HepG2 (cell line): ENCODE data around the gene ASIC2. TPM values are rescaled to one million over a fixed set of nuclear protein-coding genes. Genes with fewer than 3 reads are reported as not detected.

Source experiments
- ATAC-seq: fragments of 200-7000 bp; cut with Tn5 transposase; 3 replicates; pipeline ENCODE4 v1.9.1; 2020; ENCODE audit warnings: mild to moderate bottlenecking, moderate library complexity
- BruUV-seq: library from RNA; stranded (reverse); fragments of 400-500 nt; replicated peaks from 2 replicates; lab custom pipeline; 2021; lab: Mats Ljungman, UMichigan
- CTCF ChIA-PET: fragments of 300-600 bp; formaldehyde crosslinking; extraction: SDS; loops from one replicate; lab custom pipeline; 2021; ENCODE audit warnings: low total read pairs, inconsistent platforms, low intra/inter-chr PET ratio; lab: Yijun Ruan, JAX
- POLR2A ChIA-PET: fragments of 350-600 bp; sonication (Branson Sonifier 250); formaldehyde crosslinking; loops from one replicate; lab custom pipeline; 2020; ENCODE audit warnings: antibody characterized with exemption, inconsistent platforms; lab: Yijun Ruan, JAX
- DNase-seq: peaks from one replicate; pipeline ENCODE4 v3.0.0-alpha.2; 2015; ENCODE audit warnings: low spot score
- FAIRE-seq: peaks from 3 replicates; lab custom pipeline; 2011; peaks lifted over from hg19 to GRCh38; lab: Jason Lieb, UNC
- H2AFZ ChIP-seq: one replicate; pipeline ENCODE4 v1.6.1; 2011; ENCODE audit warnings: low read length, inconsistent platforms
- H3K27ac ChIP-seq: fragments of 300-600 bp; 3 replicates; pipeline ENCODE4 v1.8.0; 2011; ENCODE audit warnings: mixed run types, mild to moderate bottlenecking, mixed read lengths, low read length, inconsistent platforms; ENCODE audit not compliant: insufficient read depth; ENCODE audit errors: extremely low read length
- H3K27me3 ChIP-seq, 2 experiments: fragments of 200-600 bp in 1 of 2; 2 replicates in 1 of 2; 3 replicates in 1 of 2; pipeline versions ENCODE4 v1.6.0 to v1.8.0; 2011; ENCODE audit warnings: low read length in 2 of 2, mild to moderate bottlenecking in 2 of 2, moderate library complexity in 2 of 2, inconsistent platforms in 1 of 2; ENCODE audit not compliant: insufficient read depth in 2 of 2, control insufficient read depth in 1 of 2
- H3K36me3 ChIP-seq, 2 experiments: fragments of 200-600 bp in 1 of 2; replicated peaks in 1 of 2; 2 replicates in 1 of 2; 3 replicates in 1 of 2; pipeline versions ENCODE4 v1.5.1 to v1.8.0; 2011; ENCODE audit warnings: low read length in 2 of 2, inconsistent platforms in 1 of 2; ENCODE audit not compliant: insufficient read depth in 2 of 2, control insufficient read depth in 1 of 2
- H3K4me1 ChIP-seq: 2 replicates; pipeline ENCODE4 v1.5.1; 2012; ENCODE audit warnings: low read length, inconsistent platforms; ENCODE audit not compliant: insufficient read depth
- H3K4me2 ChIP-seq: 2 replicates; pipeline ENCODE4 v1.6.0; 2011; ENCODE audit warnings: low read depth, low read length, inconsistent platforms
- H3K4me3 ChIP-seq, 3 experiments: fragments of 200-600 bp in 1 of 3; sonication (generic), shearing (Covaris generic) in 1 of 3; replicated peaks in 1 of 3; 2 replicates each; pipeline ENCODE4 v1.5.1; 2011 to 2016; ENCODE audit warnings: low read length in 3 of 3, inconsistent platforms in 2 of 3, low read depth in 2 of 3, mild to moderate bottlenecking in 2 of 3, control low read depth in 1 of 3, mixed read lengths in 1 of 3; ENCODE audit not compliant: insufficient read depth in 1 of 3
- H3K79me2 ChIP-seq: one replicate; pipeline ENCODE4 v1.6.1; 2011; ENCODE audit warnings: low read length, inconsistent platforms; ENCODE audit not compliant: insufficient read depth
- H3K9ac ChIP-seq: 2 replicates; pipeline ENCODE4 v1.6.0; 2011; ENCODE audit warnings: mild to moderate bottlenecking, low read depth, low read length, inconsistent platforms; ENCODE audit not compliant: insufficient read depth
- H3K9me3 ChIP-seq: 2 replicates; pipeline ENCODE4 v1.5.1; 2012; ENCODE audit warnings: mild to moderate bottlenecking, low read length
- H4K20me1 ChIP-seq: 2 replicates; pipeline ENCODE4 v1.6.0; 2011; ENCODE audit warnings: inconsistent platforms, mild to moderate bottlenecking, low read length, moderate library complexity; ENCODE audit not compliant: insufficient read depth
- ASH2L ChIP-seq: fragments of 300-600, 200-600 bp; sonication (generic); IDR thresholded peaks from 2 replicates; pipeline ENCODE4 v1.7.0; 2017; ENCODE audit warnings: low read depth, mild to moderate bottlenecking, moderate library complexity, mixed read lengths, low read length; ENCODE audit not compliant: insufficient read length
- FOXJ3 ChIP-seq: sonication (generic); formaldehyde crosslinking; IDR thresholded peaks from 2 replicates; pipeline ENCODE4 v1.4.0; 2020; ENCODE audit warnings: missing genetic modification reagents, mild to moderate bottlenecking, borderline replicate concordance
- KDM1A ChIP-seq: IDR thresholded peaks from 2 replicates; pipeline ENCODE4 v1.6.1; 2016; ENCODE audit warnings: missing compliant biosample characterization
- KDM5A ChIP-seq: fragments of 200-600 bp; sonication (generic); IDR thresholded peaks from 2 replicates; pipeline ENCODE4 v1.7.0; 2018; ENCODE audit warnings: antibody characterized with exemption, mild to moderate bottlenecking, low read length, borderline replicate concordance
- NR2F6 ChIP-seq, 2 experiments: IDR thresholded peaks; 2 replicates each; pipeline ENCODE4 v1.6.1; 2016; ENCODE audit warnings: antibody characterized with exemption in 1 of 2, mild to moderate bottlenecking in 1 of 2
- PHF21A ChIP-seq: sonication (generic); formaldehyde crosslinking; IDR thresholded peaks from 2 replicates; pipeline ENCODE4 v1.5.0; 2020; ENCODE audit warnings: mild to moderate bottlenecking, missing genetic modification reagents
- RARG ChIP-seq: sonication (generic); formaldehyde crosslinking; IDR thresholded peaks from 2 replicates; pipeline ENCODE4 v1.4.0; 2020; ENCODE audit warnings: low read depth, mild to moderate bottlenecking, missing genetic modification reagents
- RBAK ChIP-seq: sonication (generic); formaldehyde crosslinking; IDR thresholded peaks from 2 replicates; pipeline ENCODE4 v1.5.1; 2020; ENCODE audit warnings: mild to moderate bottlenecking, missing genetic modification reagents
- SP4 ChIP-seq: sonication (generic); formaldehyde crosslinking; IDR thresholded peaks from 2 replicates; pipeline ENCODE4 v1.8.1; 2023; ENCODE audit warnings: mild to moderate bottlenecking, missing genetic modification reagents
- TCF7 ChIP-seq: sonication (generic); IDR thresholded peaks from 2 replicates; pipeline ENCODE4 v1.6.1; 2016; ENCODE audit warnings: antibody characterized with exemption, low read depth
- YEATS2 ChIP-seq: sonication (generic); formaldehyde crosslinking; IDR thresholded peaks from 2 replicates; pipeline ENCODE4 v1.4.0; 2020; ENCODE audit warnings: missing genetic modification reagents, borderline replicate concordance
- ZBTB3 ChIP-seq: sonication (generic); formaldehyde crosslinking; IDR thresholded peaks from 2 replicates; pipeline ENCODE4 v1.4.0; 2020; ENCODE audit warnings: low read depth, mild to moderate bottlenecking, moderate library complexity, missing genetic modification reagents, borderline replicate concordance
- ZFP36 ChIP-seq: fragments of 150-350 bp; IDR thresholded peaks from 2 replicates; pipeline ENCODE4 v1.6.1; 2018; ENCODE audit warnings: borderline replicate concordance, low read length, low read depth; ENCODE audit not compliant: partially characterized antibody
- ZNF296 ChIP-seq: sonication (generic); formaldehyde crosslinking; conservative IDR thresholded peaks from 2 replicates; pipeline ENCODE4 v1.5.0; 2020; ENCODE audit warnings: mild to moderate bottlenecking, missing genetic modification reagents
- ZNF44 ChIP-seq: sonication (generic); formaldehyde crosslinking; IDR thresholded peaks from 2 replicates; pipeline ENCODE4 v1.5.1; 2020; ENCODE audit warnings: mild to moderate bottlenecking, missing genetic modification reagents
- ZNF441 ChIP-seq: sonication (generic); formaldehyde crosslinking; IDR thresholded peaks from 2 replicates; pipeline ENCODE4 v1.7.0; 2021; ENCODE audit warnings: missing genetic modification reagents, borderline replicate concordance
- ZNF564 ChIP-seq: sonication (generic); formaldehyde crosslinking; IDR thresholded peaks from 2 replicates; pipeline ENCODE4 v1.8.1; 2023; ENCODE audit warnings: mild to moderate bottlenecking, missing genetic modification reagents
- ZNF772 ChIP-seq: sonication (generic); formaldehyde crosslinking; IDR thresholded peaks from 2 replicates; pipeline ENCODE4 v1.5.0; 2020; ENCODE audit warnings: mild to moderate bottlenecking, missing genetic modification reagents
- ZNF891 ChIP-seq: sonication (generic); formaldehyde crosslinking; IDR thresholded peaks from 2 replicates; pipeline ENCODE4 v1.5.0; 2020; ENCODE audit warnings: mild to moderate bottlenecking, missing genetic modification reagents
- WGBS: methylation state at CpG from one replicate; pipeline ENCODE4 v1.1.6; 2017; ENCODE audit warnings: low lambda C conversion rate; 5-methylcytosine and 5-hydroxymethylcytosine counted together
- in situ Hi-C: cut with HindIII; loops from 2 replicates; pipeline ENCODE4 v1.10.0; 2017; ENCODE audit warnings: low pct_unique_long_range_greater_than_20kb; ENCODE audit not compliant: extremely low pct_ligation_motif_present
- intact Hi-C: fragments of 100-400 bp; cut with micrococcal nuclease; formaldehyde crosslinking; loops from one replicate; pipeline ENCODE4 v1.10.0; 2022; ENCODE audit not compliant: unreplicated experiment
- polyA plus RNA-seq, 8 experiments: library from polyadenylated mRNA; depleted of rRNA in 3 of 8; stranded (reverse) in 7 of 8; unstranded in 1 of 8; fragments of >200 nt; fragmentation: Illumina TruSeq in 4 of 8; extraction: Trizol in 4 of 8; gene quantifications; 2 replicates each; pipeline versions ENCODE4 v1.2.1 to v1.2.3, GENCODE V29; 2011 to 2016; ENCODE audit warnings: low read depth in 4 of 8, missing spikeins in 1 of 8, mixed read lengths in 1 of 8; ENCODE audit not compliant: insufficient read depth in 1 of 8
- total RNA-seq, 5 experiments: library from RNA; depleted of rRNA; stranded (reverse); fragments of >200 nt; fragmentation: Illumina TruSeq; extraction: Trizol; gene quantifications; 2 replicates each; pipeline ENCODE4 v1.2.3, GENCODE V29; 2016; ENCODE audit warnings: low read depth in 1 of 5
- TF ChIP-seq, protein P1 (sequence below): sonication (generic); formaldehyde crosslinking; IDR thresholded peaks from 2 replicates; pipeline ENCODE4 v1.5.0; 2020; ENCODE audit warnings: missing genetic modification reagents

Gene ASIC2
- total and polyA plus RNA-seq, 2 of the 13 experiments (the other 11 are each of a cell fraction or from before 2014, with no cell fraction given): not detected

DNA sequence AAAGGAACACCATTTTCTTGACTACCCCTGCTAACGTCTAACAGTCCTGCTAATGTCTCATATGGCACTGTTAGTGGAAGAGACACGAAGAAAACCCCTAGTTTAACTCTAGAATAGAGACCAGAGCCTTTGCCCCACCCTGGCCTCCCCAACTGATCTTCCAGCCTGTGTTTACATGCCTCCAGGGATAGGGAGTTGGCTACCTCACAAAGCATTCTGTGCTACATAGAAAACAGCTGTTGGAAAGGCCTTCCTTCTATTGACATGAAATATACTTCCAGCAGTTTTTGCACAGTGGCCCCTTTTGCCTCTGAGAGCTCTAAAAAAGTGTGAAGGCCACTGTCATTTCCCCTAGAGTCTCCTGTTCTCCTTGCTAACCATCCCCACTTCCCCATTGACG lies 73.1 kb downstream of the ASIC2 start:
- Histone ChIP-seq H3K9me3 (no peaks in the 10 kb centered on the region), H2AFZ (no peak overlapping the region), H3K27ac (no peak overlapping the region), H3K4me1 (no peaks in the 10 kb centered on the region), H3K27me3 (peaks cover 1 to 6% of the 10 kb centered on the region in 2 experiments; a peak in 2 of 5 replicates), H4K20me1 (no peaks in the 10 kb centered on the region), H3K9ac (no peak overlapping the region), H3K4me2 (no peak overlapping the region), H3K36me3 (no peaks in the 10 kb centered on the region), H3K79me2 (no peaks in the 10 kb centered on the region), H3K4me3 (no peak overlapping the region)
- CTCF ChIA-PET: no interaction called here
- POLR2A ChIA-PET: no interaction called here
- in situ Hi-C loops: no loop called here
- intact Hi-C loops: no loop called here
- BruUV-seq: no TSS peak
- TF ChIP-seq ZNF891 (no peak), YEATS2 (CRISPR knock-in tag) (no peak), KDM5A (no peak), ZNF772 (CRISPR knock-in tag) (no peak), RARG (CRISPR knock-in tag) (no peak), PHF21A (CRISPR knock-in tag) (no peak), NR2F6 (IDR thresholded peaks at IDR 0.05) (no peak), NR2F6 (CRISPR knock-in tag; IDR thresholded peaks at IDR 0.05) (no peak), SP4 (CRISPR knock-in tag) (no peak), RBAK (no peak), ZNF564 (CRISPR knock-in tag) (no peak), ZFP36 (no peak), ZBTB3 (CRISPR knock-in tag) (no peak), FOXJ3 (CRISPR knock-in tag) (no peak), ZNF441 (CRISPR knock-in tag) (no peak), ZNF296 (CRISPR knock-in tag) (no peak), ASH2L (no peak), ZNF44 (CRISPR knock-in tag) (no peak), KDM1A (CRISPR knock-in tag) (no peak), TCF7 (no peak)
- TF ChIP-seq, protein P1, sequence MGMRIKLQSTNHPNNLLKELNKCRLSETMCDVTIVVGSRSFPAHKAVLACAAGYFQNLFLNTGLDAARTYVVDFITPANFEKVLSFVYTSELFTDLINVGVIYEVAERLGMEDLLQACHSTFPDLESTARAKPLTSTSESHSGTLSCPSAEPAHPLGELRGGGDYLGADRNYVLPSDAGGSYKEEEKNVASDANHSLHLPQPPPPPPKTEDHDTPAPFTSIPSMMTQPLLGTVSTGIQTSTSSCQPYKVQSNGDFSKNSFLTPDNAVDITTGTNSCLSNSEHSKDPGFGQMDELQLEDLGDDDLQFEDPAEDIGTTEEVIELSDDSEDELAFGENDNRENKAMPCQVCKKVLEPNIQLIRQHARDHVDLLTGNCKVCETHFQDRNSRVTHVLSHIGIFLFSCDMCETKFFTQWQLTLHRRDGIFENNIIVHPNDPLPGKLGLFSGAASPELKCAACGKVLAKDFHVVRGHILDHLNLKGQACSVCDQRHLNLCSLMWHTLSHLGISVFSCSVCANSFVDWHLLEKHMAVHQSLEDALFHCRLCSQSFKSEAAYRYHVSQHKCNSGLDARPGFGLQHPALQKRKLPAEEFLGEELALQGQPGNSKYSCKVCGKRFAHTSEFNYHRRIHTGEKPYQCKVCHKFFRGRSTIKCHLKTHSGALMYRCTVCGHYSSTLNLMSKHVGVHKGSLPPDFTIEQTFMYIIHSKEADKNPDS (CRISPR knock-in tag): no peak
- DNase-seq (no peak), ATAC-seq (no peak), FAIRE-seq (no peak)
- 0% methylated on average over 3 of the region's 3 CpGs for WGBS
